WERI-Rb-1 (cell line): ENCODE results near the gene DPP10.

Experiments used
- DNase-seq: peaks from one replicate; pipeline ENCODE4 v3.0.0-alpha.2; 2020
- H3K27ac ChIP-seq: fragments of 250-450 bp; sonication (Bioruptor Pico); 2 replicates; pipeline ENCODE4 v1.5.1; 2020; ENCODE audit warnings: mild to moderate bottlenecking, moderate library complexity
- H3K27me3 ChIP-seq: fragments of 250-450 bp; sonication (Bioruptor Pico); 2 replicates; pipeline ENCODE4 v1.5.1; 2021; ENCODE audit warnings: mild to moderate bottlenecking, low read depth, moderate library complexity; ENCODE audit not compliant: insufficient read depth, severe bottlenecking
- H3K36me3 ChIP-seq: fragments of 250-450 bp; sonication (Bioruptor Pico); 2 replicates; pipeline ENCODE4 v1.5.1; 2020; ENCODE audit warnings: mild to moderate bottlenecking, moderate library complexity
- H3K4me3 ChIP-seq: 2 replicates; pipeline ENCODE4 v1.5.1; 2011; ENCODE audit warnings: low read depth, mild to moderate bottlenecking, control low read depth, low read length
- H3K9me3 ChIP-seq: fragments of 250-450 bp; sonication (Bioruptor Pico); 2 replicates; pipeline ENCODE4 v1.5.1; 2021; ENCODE audit warnings: mild to moderate bottlenecking, moderate library complexity; ENCODE audit not compliant: severe bottlenecking
- TF ChIP-seq, protein P1 (sequence below): IDR thresholded peaks from 2 replicates; pipeline ENCODE4 v1.5.1; 2011; ENCODE audit warnings: low read depth, mild to moderate bottlenecking, control low read depth, inconsistent platforms, low read length

Gene DPP10

GRCh38 chr2:115480741-115481140 is 1038.3 kb downstream of the DPP10 start:
- TF ChIP-seq, protein P1, sequence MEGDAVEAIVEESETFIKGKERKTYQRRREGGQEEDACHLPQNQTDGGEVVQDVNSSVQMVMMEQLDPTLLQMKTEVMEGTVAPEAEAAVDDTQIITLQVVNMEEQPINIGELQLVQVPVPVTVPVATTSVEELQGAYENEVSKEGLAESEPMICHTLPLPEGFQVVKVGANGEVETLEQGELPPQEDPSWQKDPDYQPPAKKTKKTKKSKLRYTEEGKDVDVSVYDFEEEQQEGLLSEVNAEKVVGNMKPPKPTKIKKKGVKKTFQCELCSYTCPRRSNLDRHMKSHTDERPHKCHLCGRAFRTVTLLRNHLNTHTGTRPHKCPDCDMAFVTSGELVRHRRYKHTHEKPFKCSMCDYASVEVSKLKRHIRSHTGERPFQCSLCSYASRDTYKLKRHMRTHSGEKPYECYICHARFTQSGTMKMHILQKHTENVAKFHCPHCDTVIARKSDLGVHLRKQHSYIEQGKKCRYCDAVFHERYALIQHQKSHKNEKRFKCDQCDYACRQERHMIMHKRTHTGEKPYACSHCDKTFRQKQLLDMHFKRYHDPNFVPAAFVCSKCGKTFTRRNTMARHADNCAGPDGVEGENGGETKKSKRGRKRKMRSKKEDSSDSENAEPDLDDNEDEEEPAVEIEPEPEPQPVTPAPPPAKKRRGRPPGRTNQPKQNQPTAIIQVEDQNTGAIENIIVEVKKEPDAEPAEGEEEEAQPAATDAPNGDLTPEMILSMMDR = no peak
- no peaks in the 10 kb centered on the region for H3K9me3 ChIP-seq
- peaks cover 39% of the 10 kb centered on the region for H3K36me3 ChIP-seq
- no peak overlapping the region for H3K4me3 ChIP-seq
- H3K27me3 ChIP-seq = no peaks in the 10 kb centered on the region
- no peak overlapping the region for H3K27ac ChIP-seq
- DNase-seq = no peak

- no peaks in the 10 kb centered on the region for H3K27me3 ChIP-seq
- H3K4me3 ChIP-seq = no peak overlapping the region
- no peak for DNase-seq
- peaks cover 36% of the 10 kb centered on the region for H3K36me3 ChIP-seq
- no peaks in the 10 kb centered on the region for H3K9me3 ChIP-seq
- H3K27ac ChIP-seq = no peak overlapping the region
- TF ChIP-seq, protein P1 = no peak
These were observed 1039.4 kb downstream of the DPP10 start for GRCh38 chr2:115481842-115482241.

- Histone ChIP-seq H3K27ac (no peak overlapping the region), H3K9me3 (no peaks in the 10 kb centered on the region), H3K27me3 (no peaks in the 10 kb centered on the region), H3K4me3 (no peak overlapping the region), H3K36me3 (peaks cover 24% of the 10 kb centered on the region)
- TF ChIP-seq, protein P1 = no peak
- DNase-seq = no peak
These were observed 1041.2 kb downstream of the DPP10 start for GRCh38 chr2:115483666-115484065.

DNA sequence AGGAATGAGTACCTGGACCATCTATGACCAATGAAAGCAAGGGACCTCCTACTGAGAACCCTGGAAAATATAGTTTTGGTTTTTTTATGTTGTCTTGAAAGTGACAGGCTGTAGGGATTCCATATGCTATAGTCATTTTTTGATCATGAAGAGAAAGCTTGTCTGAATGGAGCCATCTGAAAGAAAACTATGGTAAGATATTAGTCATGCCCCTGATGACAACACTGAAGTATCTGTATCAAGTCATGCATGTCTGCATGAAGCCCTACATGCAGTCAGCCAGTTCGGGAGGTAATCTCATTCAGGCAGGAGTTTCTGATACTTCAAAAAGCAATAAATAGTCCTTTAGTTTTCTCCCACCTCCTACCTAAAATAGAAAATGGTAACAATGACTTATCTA is 1042.0 kb downstream of the DPP10 start:
- H3K36me3 ChIP-seq = peaks cover 22% of the 10 kb centered on the region
- TF ChIP-seq, protein P1 = no peak
- H3K4me3 ChIP-seq = no peak overlapping the region
- no peak for DNase-seq
- no peaks in the 10 kb centered on the region for H3K9me3 ChIP-seq
- H3K27me3 ChIP-seq = no peaks in the 10 kb centered on the region
- H3K27ac ChIP-seq = no peak overlapping the region

GRCh38 chr2:115484983-115485382 is 1042.5 kb downstream of the DPP10 start:
- DNase-seq = no peak
- Histone ChIP-seq H3K36me3 (peaks cover 22% of the 10 kb centered on the region), H3K4me3 (no peak overlapping the region), H3K9me3 (no peaks in the 10 kb centered on the region), H3K27me3 (no peaks in the 10 kb centered on the region), H3K27ac (no peak overlapping the region)
- TF ChIP-seq, protein P1 = no peak

DNA sequence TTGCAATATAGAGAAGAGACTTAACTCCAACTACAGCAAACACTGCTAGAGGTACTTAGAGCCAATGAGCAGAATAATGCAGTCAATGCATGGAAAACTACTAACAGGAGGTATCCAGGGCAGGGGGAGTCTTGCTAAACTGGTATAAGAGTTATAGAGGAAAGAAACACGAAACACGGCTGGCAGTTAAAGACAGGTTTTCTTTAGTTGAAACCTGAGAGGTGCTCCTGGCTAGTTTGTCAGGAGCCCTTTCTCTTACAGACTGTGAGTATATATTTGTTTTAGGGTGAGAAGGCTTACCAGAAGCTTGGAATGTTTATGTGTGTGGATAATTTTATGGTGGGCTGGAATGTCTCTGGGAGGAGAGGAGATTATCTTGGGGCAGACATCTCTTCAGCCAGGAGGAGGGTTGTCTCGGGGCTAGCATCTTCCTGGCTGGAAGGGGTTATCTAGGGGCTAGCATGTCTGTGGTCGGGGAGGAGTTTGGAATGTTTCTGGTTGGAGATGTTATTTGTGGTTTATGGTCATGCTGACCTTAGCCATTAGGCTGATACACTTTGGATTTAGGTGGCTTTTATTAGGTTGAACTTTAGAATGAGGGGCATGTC is 1048.8 kb downstream of the DPP10 start:
- no peaks in the 10 kb centered on the region for H3K9me3 ChIP-seq
- H3K4me3 ChIP-seq = no peak overlapping the region
- H3K27me3 ChIP-seq = no peaks in the 10 kb centered on the region
- DNase-seq = no peak
- H3K36me3 ChIP-seq = peaks cover 12% of the 10 kb centered on the region
- TF ChIP-seq, protein P1 = no peak
- H3K27ac ChIP-seq = no peak overlapping the region
